H1 (cell line): ENCODE measurements around the gene YIF1A. TPM values are rescaled to one million over a fixed set of nuclear protein-coding genes. Genes with fewer than 3 reads are reported as not detected.

Experiments
- CTCF ChIA-PET: fragments of 300-600 bp; sonication (Branson Sonifier 250); formaldehyde crosslinking; loops from one replicate; lab custom pipeline; 2021; ENCODE audit not compliant: partially characterized antibody; lab: Charles Lee
- POLR2A ChIA-PET: fragments of 300-600 bp; sonication (Branson Sonifier 250); formaldehyde crosslinking; loops from one replicate; lab custom pipeline; 2021; ENCODE audit warnings: inconsistent platforms; ENCODE audit not compliant: partially characterized antibody; lab: Charles Lee
- DNase-seq, 2 experiments: peaks; one replicate each; pipeline versions ENCODE4 v3.0.0 to v3.0.0-alpha.2; 2010 to 2022; ENCODE audit warnings: low spot score in 2 of 2, low read depth in 1 of 2, mixed read lengths in 1 of 2
- FAIRE-seq: peaks from 2 replicates; lab custom pipeline; 2011; peaks lifted over from hg19 to GRCh38; lab: Jason Lieb, UNC
- H2AFZ ChIP-seq: 2 replicates; pipeline ENCODE4 v1.8.1; 2012; ENCODE audit warnings: low read length, inconsistent platforms
- H2AK5ac ChIP-seq: 2 replicates; pipeline ENCODE4 v1.6.1; 2013; ENCODE audit warnings: low read depth, low read length
- H2BK120ac ChIP-seq: replicated peaks from 2 replicates; pipeline ENCODE3; 2013; ENCODE audit warnings: low read depth, low read length, inconsistent platforms
- H2BK12ac ChIP-seq: 2 replicates; pipeline ENCODE4 v1.6.1; 2013; ENCODE audit warnings: low read depth, low read length
- H2BK15ac ChIP-seq: 2 replicates; pipeline ENCODE4 v1.6.1; 2013; ENCODE audit warnings: low read length
- H2BK20ac ChIP-seq: 2 replicates; pipeline ENCODE4 v1.6.1; 2013; ENCODE audit warnings: low read length
- H2BK5ac ChIP-seq: 2 replicates; pipeline ENCODE4 v1.6.1; 2013; ENCODE audit warnings: low read depth, low read length
- H3K14ac ChIP-seq: 2 replicates; pipeline ENCODE4 v1.6.1; 2013; ENCODE audit warnings: inconsistent platforms; ENCODE audit not compliant: insufficient read length
- H3K18ac ChIP-seq: 2 replicates; pipeline ENCODE4 v1.6.1; 2013; ENCODE audit warnings: low read length; ENCODE audit errors: extremely low read depth
- H3K23ac ChIP-seq: 2 replicates; pipeline ENCODE4 v1.6.1; 2013; ENCODE audit warnings: inconsistent platforms; ENCODE audit not compliant: insufficient read length
- H3K23me2 ChIP-seq: 2 replicates; pipeline ENCODE4 v1.6.1; 2013; ENCODE audit warnings: low read depth, low read length
- H3K27ac ChIP-seq: 2 replicates; pipeline ENCODE4 v1.6.1; 2011; ENCODE audit warnings: low read depth, low read length, inconsistent platforms
- H3K27me3 ChIP-seq, 4 experiments: replicated peaks in 1 of 4; 1 replicate in 1 of 4; 2 replicates in 3 of 4; pipeline versions ENCODE4 v1.6.1 to v1.8.1; 2011 to 2013; ENCODE audit warnings: low read length in 3 of 4, mild to moderate bottlenecking in 3 of 4, inconsistent platforms in 2 of 4, mixed read lengths in 2 of 4, moderate library complexity in 1 of 4; ENCODE audit not compliant: control insufficient read depth in 3 of 4, insufficient read depth in 3 of 4; ENCODE audit errors: extremely low read depth in 1 of 4
- H3K36me3 ChIP-seq, 4 experiments: 2 replicates each; pipeline versions ENCODE4 v1.6.1 to v1.8.1; 2011 to 2013; ENCODE audit warnings: mild to moderate bottlenecking in 4 of 4, low read length in 3 of 4, moderate library complexity in 2 of 4, control low read depth in 1 of 4, inconsistent platforms in 1 of 4; ENCODE audit not compliant: insufficient read depth in 4 of 4, control insufficient read depth in 2 of 4
- H3K4ac ChIP-seq: replicated peaks from 2 replicates; pipeline ENCODE3; 2013; ENCODE audit warnings: low read length, low read depth, mixed read lengths, inconsistent platforms; ENCODE audit not compliant: insufficient read length
- H3K4me1 ChIP-seq, 4 experiments: replicated peaks in 1 of 4; 1 replicate in 1 of 4; 2 replicates in 3 of 4; pipeline versions ENCODE4 v1.6.1 to v1.8.1; 2011 to 2013; ENCODE audit warnings: low read length in 3 of 4, inconsistent platforms in 2 of 4, mixed read lengths in 1 of 4; ENCODE audit not compliant: insufficient read depth in 4 of 4, control insufficient read depth in 3 of 4
- H3K4me2 ChIP-seq, 2 experiments: 2 replicates each; pipeline versions ENCODE4 v1.6.1 to v1.8.1; 2011 to 2013; ENCODE audit warnings: low read depth in 2 of 2, low read length in 2 of 2, control low read depth in 1 of 2, inconsistent platforms in 1 of 2, mild to moderate bottlenecking in 1 of 2; ENCODE audit not compliant: insufficient read depth in 1 of 2
- H3K4me3 ChIP-seq, 4 experiments: fragments of 200-600, 300-600 bp in 1 of 4; sonication (generic), shearing (Covaris generic), sonication (Bioruptor Twin) in 1 of 4; 2 replicates each; pipeline versions ENCODE4 v1.5.1 to v1.8.1; 2011 to 2016; ENCODE audit warnings: low read length in 4 of 4, low read depth in 3 of 4, control low read depth in 2 of 4, inconsistent platforms in 2 of 4, mild to moderate bottlenecking in 2 of 4, mixed read lengths in 1 of 4, moderate library complexity in 1 of 4; ENCODE audit not compliant: insufficient read depth in 2 of 4; ENCODE audit errors: extremely low read depth in 1 of 4
- H3K56ac ChIP-seq: replicated peaks from 2 replicates; pipeline ENCODE3; 2013; ENCODE audit warnings: low read depth, mild to moderate bottlenecking, mixed read lengths, low read length, inconsistent platforms; ENCODE audit not compliant: insufficient read length
- H3K79me1 ChIP-seq: 2 replicates; pipeline ENCODE4 v1.6.1; 2013; ENCODE audit warnings: low read depth, low read length, control low read depth
- H3K79me2 ChIP-seq, 2 experiments: 2 replicates each; pipeline versions ENCODE4 v1.6.1 to v1.8.1; 2012 to 2013; ENCODE audit warnings: low read length in 2 of 2, mild to moderate bottlenecking in 2 of 2, inconsistent platforms in 1 of 2; ENCODE audit not compliant: insufficient read depth in 2 of 2, control insufficient read depth in 1 of 2
- H3K9ac ChIP-seq, 4 experiments: replicated peaks in 1 of 4; 1 replicate in 1 of 4; 2 replicates in 3 of 4; pipeline versions ENCODE4 v1.6.1 to v1.8.1; 2011 to 2013; ENCODE audit warnings: low read depth in 3 of 4, low read length in 3 of 4, control low read depth in 2 of 4, mild to moderate bottlenecking in 2 of 4, moderate library complexity in 2 of 4, inconsistent platforms in 1 of 4; ENCODE audit errors: extremely low read depth in 1 of 4
- H3K9me3 ChIP-seq, 2 experiments: 2 replicates each; pipeline versions ENCODE4 v1.6.1 to v1.8.1; 2012 to 2013; ENCODE audit warnings: mild to moderate bottlenecking in 2 of 2, moderate library complexity in 2 of 2, control low read depth in 1 of 2, inconsistent platforms in 1 of 2, low read depth in 1 of 2, low read length in 1 of 2, mixed read lengths in 1 of 2; ENCODE audit not compliant: insufficient read depth in 2 of 2
- H4K20me1 ChIP-seq, 2 experiments: replicated peaks in 1 of 2; 2 replicates each; pipeline versions ENCODE3 to v1.8.1; 2011 to 2013; ENCODE audit warnings: inconsistent platforms in 2 of 2, low read length in 2 of 2, mild to moderate bottlenecking in 1 of 2; ENCODE audit not compliant: insufficient read depth in 2 of 2, control insufficient read depth in 1 of 2
- H4K5ac ChIP-seq: 2 replicates; pipeline ENCODE4 v1.6.1; 2013; ENCODE audit warnings: low read length, low read depth, mixed read lengths, inconsistent platforms; ENCODE audit not compliant: insufficient read length
- H4K8ac ChIP-seq: 2 replicates; pipeline ENCODE4 v1.8.0; 2013; ENCODE audit warnings: mild to moderate bottlenecking, moderate library complexity, low read length, inconsistent platforms; ENCODE audit not compliant: insufficient read depth; ENCODE audit errors: extremely low read depth
- H4K91ac ChIP-seq: replicated peaks from 2 replicates; pipeline ENCODE3; 2013; ENCODE audit warnings: low read length, mixed read lengths, inconsistent platforms; ENCODE audit not compliant: insufficient read length
- ATF3 ChIP-seq: IDR thresholded peaks from 2 replicates; pipeline ENCODE4 v1.6.1; 2011; ENCODE audit warnings: low read depth, mild to moderate bottlenecking, low read length; ENCODE audit not compliant: insufficient read depth
- CHD2 ChIP-seq: IDR thresholded peaks from 2 replicates; pipeline ENCODE4 v1.6.1; 2012; ENCODE audit warnings: low read length, improper control_type of control experiment
- CREB1 ChIP-seq: IDR thresholded peaks from 2 replicates; pipeline ENCODE4 v1.6.1; 2012; ENCODE audit warnings: inconsistent platforms
- CTCF ChIP-seq, 3 experiments: IDR thresholded peaks; 1 replicate in 2 of 3; 2 replicates in 1 of 3; pipeline versions ENCODE4 v1.5.1 to v1.6.1; 2011; ENCODE audit warnings: low read length in 3 of 3, mild to moderate bottlenecking in 3 of 3, inconsistent platforms in 2 of 3, low read depth in 1 of 3, moderate library complexity in 1 of 3; ENCODE audit not compliant: insufficient read depth in 1 of 3; ENCODE audit errors: control extremely low read depth in 1 of 3
- KDM5A ChIP-seq: fragments of 200-600 bp; IDR thresholded peaks from 2 replicates; pipeline ENCODE4 v1.7.1; 2012; ENCODE audit warnings: mild to moderate bottlenecking, low read length, inconsistent platforms, mixed read lengths
- NRF1 ChIP-seq: IDR thresholded peaks from 2 replicates; pipeline ENCODE4 v1.6.1; 2011; ENCODE audit warnings: mild to moderate bottlenecking, low read depth, low read length, improper control_type of control experiment
- POLR2A ChIP-seq, 2 experiments: IDR thresholded peaks; 1 replicate in 1 of 2; 2 replicates in 1 of 2; pipeline ENCODE4 v1.6.1; 2011; ENCODE audit warnings: low read depth in 2 of 2, low read length in 2 of 2, mild to moderate bottlenecking in 2 of 2; ENCODE audit errors: control extremely low read depth in 1 of 2
- RFX5 ChIP-seq: IDR thresholded peaks from 2 replicates; pipeline ENCODE4 v1.6.1; 2011; ENCODE audit warnings: low read depth, low read length, improper control_type of control experiment, borderline replicate concordance
- SUZ12 ChIP-seq: fragments of 200-600 bp; sonication (generic); IDR thresholded peaks from 2 replicates; pipeline ENCODE4 v1.6.1; 2012; ENCODE audit warnings: mild to moderate bottlenecking, inconsistent platforms, low read length, moderate library complexity, mixed read lengths
- WGBS, 2 experiments: shearing (Covaris generic) in 1 of 2; methylation state at CpG; one replicate each; pipeline versions ENCODE4 v1.1.6 to v1.1.7; 2013 to 2015; ENCODE audit warnings: low lambda C conversion rate in 2 of 2, mixed read lengths in 2 of 2, inconsistent platforms in 1 of 2, low coverage in 1 of 2, missing lambda C conversion rate in 1 of 2; ENCODE audit not compliant: insufficient replicate concordance in 2 of 2, insufficient coverage in 1 of 2, insufficient read length in 1 of 2; ENCODE audit errors: extremely low coverage in 1 of 2, missing lambda C conversion rate in 1 of 2; 5-methylcytosine and 5-hydroxymethylcytosine counted together
- polyA plus RNA-seq, 7 experiments: library from polyadenylated mRNA; depleted of rRNA in 3 of 7; stranded (reverse) in 5 of 7; unstranded in 2 of 7; fragments of >200 nt in 5 of 7; fragments of 200-250 nt in 2 of 7; gene quantifications; 1 replicate in 5 of 7; 2 replicates in 1 of 7; 4 replicates in 1 of 7; pipeline versions ENCODE4 v1.2.1 to v1.2.3, GENCODE V29; 2011 to 2013; ENCODE audit warnings: missing spikeins in 2 of 7, mixed read lengths in 2 of 7
- total RNA-seq: library from RNA; stranded (reverse); fragmentation: NEBNext Ultra II Directional; extraction: Animal tissue kit (Norgen Biotek cat#: 25700); gene quantifications from 2 replicates; pipeline ENCODE4 v1.2.1, GENCODE V29; 2021

YIF1A gene
- total and polyA plus RNA-seq, 2 of the 8 experiments (the other 6 are each of a cell fraction or from before 2014, with no cell fraction given), result 70.1 to 178 TPM

GRCh38 chr11:66281776-66282467, 7.0 kb downstream of the YIF1A start:
- Histone ChIP-seq H3K36me3 (peaks cover 0 to 2% (median 0%) of the 10 kb centered on the region in 4 experiments; a peak in 1 of 8 replicates), H4K5ac (no peak overlapping the region), H2BK5ac (no peak overlapping the region), H3K56ac (no peak overlapping the region), H3K27ac (no peak overlapping the region), H2AK5ac (no peak overlapping the region; the same call in 1 of the 2 replicates), H4K8ac (peak overlapping the region; percentile 71; the same call in 1 of the 2 replicates), H2BK120ac (no peak overlapping the region), H3K14ac (no peak overlapping the region), H3K4ac (no peak overlapping the region), H3K9ac (no peak overlapping the region; a peak in 1 of 7 replicates), H3K79me1 (peaks cover 4% of the 10 kb centered on the region; the same call in 1 of the 2 replicates), H3K23ac (no peak overlapping the region), H2BK15ac (no peak overlapping the region), H3K4me1 (peaks cover 0 to 17% (median 13%) of the 10 kb centered on the region in 4 experiments; a peak in 5 of 7 replicates), H3K18ac (no peak overlapping the region), H4K91ac (no peak overlapping the region), H2AFZ (no peak overlapping the region), H2BK12ac (0 out of 2 replicates have a peak overlapping the region, but pooled peaks have one; percentile 39), H3K9me3 (no peaks in the 10 kb centered on the region), H2BK20ac (no peak overlapping the region), H4K20me1 (peaks cover 9 to 26% of the 10 kb centered on the region in 2 experiments), H3K4me2 (peak overlapping the region in 1 of 2 experiments; percentile 53; a peak in 2 of 4 replicates), H3K27me3 (peaks cover 0 to 4% (median under 1%) of the 10 kb centered on the region in 4 experiments; a peak in 2 of 7 replicates), H3K4me3 (no peak overlapping the region), H3K23me2 (peaks cover 4% of the 10 kb centered on the region; the same call in 1 of the 2 replicates), H3K79me2 (no peaks in the 10 kb centered on the region)
- FAIRE-seq (no peak), DNase-seq (no peak)
- CTCF ChIA-PET, result interaction anchor here (0.6 to 5.2 kb wide), 26 partner anchors 9 to 1433 kb away, joined by 3 to 48 read pairs (median 4); partner anchors contain the start of genes RAB1B and TMEM151A
- 50% methylated on average over 16 of the region's 20 CpGs; no CpG with 5 or more reads in 1 of the 2 experiments for WGBS, 2 experiments
- POLR2A ChIA-PET, result interaction anchor here (0.7 to 7.9 kb wide), 12 partner anchors 8 to 82 kb away, joined by 3 to 125 read pairs (median 4); partner anchors contain the start of genes B4GAT1, BRMS1, RAB1B and TMEM151A
- TF ChIP-seq SUZ12 (no peak), CREB1 (no peak), RFX5 (no peak), POLR2A (IDR thresholded peaks at IDR 0.05; ENCODE audit: control extremely low read depth in 1 of 2, low read depth in 2 of 2, low read length in 2 of 2) (no peak), ATF3 (no peak), NRF1 (no peak), CHD2 (no peak), CTCF (IDR thresholded peaks at IDR 0.05; ENCODE audit: control extremely low read depth in 1 of 3, insufficient read depth in 1 of 3, low read depth in 1 of 3, low read length in 3 of 3) (no peak), KDM5A (no peak)
